Ishikawa (cell line): Measurements from ENCODE around the gene EMSY.

Experiments used
- CEBPB ChIP-seq: IDR thresholded peaks from 2 replicates; pipeline ENCODE4 v1.6.1; 2012
- CREB1 ChIP-seq: IDR thresholded peaks from 2 replicates; pipeline ENCODE4 v1.6.1; 2012; ENCODE audit warnings: low read depth
- EGR1 ChIP-seq: IDR thresholded peaks from 2 replicates; pipeline ENCODE4 v1.6.1; 2012
- EP300 ChIP-seq: IDR thresholded peaks from 2 replicates; pipeline ENCODE4 v1.6.1; 2012; ENCODE audit warnings: borderline replicate concordance
- FOXM1 ChIP-seq: IDR thresholded peaks from 2 replicates; pipeline ENCODE4 v1.6.1; 2012; ENCODE audit warnings: low read depth, borderline replicate concordance
- MAX ChIP-seq: IDR thresholded peaks from 2 replicates; pipeline ENCODE4 v1.6.1; 2012
- NFIC ChIP-seq: IDR thresholded peaks from 2 replicates; pipeline ENCODE4 v1.6.1; 2012
- RAD21 ChIP-seq: IDR thresholded peaks from 2 replicates; pipeline ENCODE4 v1.6.1; 2012; ENCODE audit warnings: low read depth
- TAF1 ChIP-seq: IDR thresholded peaks from 2 replicates; pipeline ENCODE4 v1.6.1; 2012; ENCODE audit warnings: low read depth, mild to moderate bottlenecking
- TCF12 ChIP-seq: IDR thresholded peaks from 2 replicates; pipeline ENCODE4 v1.6.1; 2012; ENCODE audit warnings: low read depth
- TEAD4 ChIP-seq: IDR thresholded peaks from 2 replicates; pipeline ENCODE4 v1.6.1; 2012
- YY1 ChIP-seq: IDR thresholded peaks from 2 replicates; pipeline ENCODE4 v1.6.1; 2012; ENCODE audit warnings: low read depth
- ZBTB7A ChIP-seq: IDR thresholded peaks from 2 replicates; pipeline ENCODE4 v1.6.1; 2012; ENCODE audit warnings: low read depth
- TF ChIP-seq, protein P1 (sequence below): IDR thresholded peaks from 2 replicates; pipeline ENCODE4 v1.6.1; 2012; ENCODE audit warnings: low read depth, mild to moderate bottlenecking
- TF ChIP-seq, protein P2 (sequence below): IDR thresholded peaks from 2 replicates; pipeline ENCODE4 v1.6.1; 2012

The EMSY gene

DNA sequence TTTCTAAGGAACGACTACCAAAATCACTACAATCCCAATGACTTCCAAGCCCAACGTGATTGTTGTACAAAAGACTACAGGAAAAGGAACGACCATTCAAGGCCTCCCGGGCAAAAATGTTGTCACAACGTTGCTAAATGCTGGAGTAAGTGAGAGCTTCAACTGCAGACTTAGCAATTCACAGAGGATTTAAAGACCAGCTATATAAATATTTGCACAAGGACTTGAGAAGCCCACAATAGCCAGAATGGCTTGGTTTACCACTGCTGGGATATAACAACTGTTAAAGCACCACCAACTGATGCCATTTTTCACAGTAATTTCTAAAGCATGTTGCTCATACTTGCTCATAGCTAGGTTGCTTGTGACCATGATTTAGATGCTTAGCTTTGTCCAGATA, 78.3 kb downstream of the EMSY start:
- TF ChIP-seq TCF12 (no peak), ZBTB7A (no peak), YY1 (no peak), RAD21 (no peak), NFIC (no peak), EGR1 (no peak), CEBPB (no peak), EP300 (no peak)
- TF ChIP-seq, protein P1, sequence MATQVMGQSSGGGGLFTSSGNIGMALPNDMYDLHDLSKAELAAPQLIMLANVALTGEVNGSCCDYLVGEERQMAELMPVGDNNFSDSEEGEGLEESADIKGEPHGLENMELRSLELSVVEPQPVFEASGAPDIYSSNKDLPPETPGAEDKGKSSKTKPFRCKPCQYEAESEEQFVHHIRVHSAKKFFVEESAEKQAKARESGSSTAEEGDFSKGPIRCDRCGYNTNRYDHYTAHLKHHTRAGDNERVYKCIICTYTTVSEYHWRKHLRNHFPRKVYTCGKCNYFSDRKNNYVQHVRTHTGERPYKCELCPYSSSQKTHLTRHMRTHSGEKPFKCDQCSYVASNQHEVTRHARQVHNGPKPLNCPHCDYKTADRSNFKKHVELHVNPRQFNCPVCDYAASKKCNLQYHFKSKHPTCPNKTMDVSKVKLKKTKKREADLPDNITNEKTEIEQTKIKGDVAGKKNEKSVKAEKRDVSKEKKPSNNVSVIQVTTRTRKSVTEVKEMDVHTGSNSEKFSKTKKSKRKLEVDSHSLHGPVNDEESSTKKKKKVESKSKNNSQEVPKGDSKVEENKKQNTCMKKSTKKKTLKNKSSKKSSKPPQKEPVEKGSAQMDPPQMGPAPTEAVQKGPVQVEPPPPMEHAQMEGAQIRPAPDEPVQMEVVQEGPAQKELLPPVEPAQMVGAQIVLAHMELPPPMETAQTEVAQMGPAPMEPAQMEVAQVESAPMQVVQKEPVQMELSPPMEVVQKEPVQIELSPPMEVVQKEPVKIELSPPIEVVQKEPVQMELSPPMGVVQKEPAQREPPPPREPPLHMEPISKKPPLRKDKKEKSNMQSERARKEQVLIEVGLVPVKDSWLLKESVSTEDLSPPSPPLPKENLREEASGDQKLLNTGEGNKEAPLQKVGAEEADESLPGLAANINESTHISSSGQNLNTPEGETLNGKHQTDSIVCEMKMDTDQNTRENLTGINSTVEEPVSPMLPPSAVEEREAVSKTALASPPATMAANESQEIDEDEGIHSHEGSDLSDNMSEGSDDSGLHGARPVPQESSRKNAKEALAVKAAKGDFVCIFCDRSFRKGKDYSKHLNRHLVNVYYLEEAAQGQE = no peak
- TF ChIP-seq, protein P2, sequence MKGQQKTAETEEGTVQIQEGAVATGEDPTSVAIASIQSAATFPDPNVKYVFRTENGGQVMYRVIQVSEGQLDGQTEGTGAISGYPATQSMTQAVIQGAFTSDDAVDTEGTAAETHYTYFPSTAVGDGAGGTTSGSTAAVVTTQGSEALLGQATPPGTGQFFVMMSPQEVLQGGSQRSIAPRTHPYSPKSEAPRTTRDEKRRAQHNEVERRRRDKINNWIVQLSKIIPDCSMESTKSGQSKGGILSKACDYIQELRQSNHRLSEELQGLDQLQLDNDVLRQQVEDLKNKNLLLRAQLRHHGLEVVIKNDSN = no peak

DNA sequence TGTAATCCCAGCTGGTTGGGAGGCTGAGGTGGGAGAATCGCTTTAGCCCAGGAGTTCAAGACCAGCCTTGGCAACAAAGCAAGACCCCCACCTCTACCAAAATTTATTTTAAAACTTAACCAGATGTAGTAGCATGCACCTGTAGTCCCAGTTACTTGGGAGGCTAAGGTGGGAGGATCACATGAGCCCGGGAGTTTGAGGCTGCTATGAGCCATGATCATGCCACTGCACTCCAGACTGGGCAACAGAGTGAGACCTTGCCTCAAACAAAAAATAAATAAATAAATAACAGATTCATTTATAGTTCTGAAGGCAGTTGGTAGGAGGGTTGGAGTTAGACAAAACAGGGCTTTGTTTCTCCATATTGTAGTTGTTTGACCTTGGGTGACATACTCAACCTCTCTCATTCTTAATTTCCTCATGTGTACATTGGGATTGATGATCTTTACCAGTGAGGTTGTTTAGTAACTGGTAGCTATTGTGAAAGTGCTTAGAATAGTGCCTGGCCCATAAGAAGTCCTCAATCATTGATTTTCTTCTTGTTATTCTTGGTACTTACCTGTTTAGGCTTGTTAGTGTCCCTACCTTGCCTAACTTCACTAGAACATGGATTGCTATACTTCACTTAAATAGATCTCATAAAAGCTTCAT, 79.1 kb downstream of the EMSY start:
- TF ChIP-seq ZBTB7A = no peak
- no peak for TF ChIP-seq TAF1
- TF ChIP-seq EP300 = no peak
- TF ChIP-seq FOXM1 = no peak
- TF ChIP-seq TEAD4 = no peak
- no peak for TF ChIP-seq NFIC
- TF ChIP-seq, protein P2 = no peak
- no peak for TF ChIP-seq EGR1
- no peak for TF ChIP-seq RAD21
- TF ChIP-seq, protein P1 = no peak
- no peak for TF ChIP-seq MAX
- TF ChIP-seq CEBPB = no peak
- TF ChIP-seq YY1 = no peak

- TF ChIP-seq TEAD4 (no peak), CREB1 (no peak), TCF12 (no peak), MAX (no peak), YY1 (no peak), TAF1 (no peak), RAD21 (no peak), EP300 (no peak), EGR1 (no peak), ZBTB7A (no peak), CEBPB (no peak), NFIC (no peak), FOXM1 (no peak)
- TF ChIP-seq, protein P1 = no peak
- TF ChIP-seq, protein P2 = no peak
Observed at GRCh38 chr11:76524461-76524860, 79.6 kb downstream of the EMSY start.

DNA sequence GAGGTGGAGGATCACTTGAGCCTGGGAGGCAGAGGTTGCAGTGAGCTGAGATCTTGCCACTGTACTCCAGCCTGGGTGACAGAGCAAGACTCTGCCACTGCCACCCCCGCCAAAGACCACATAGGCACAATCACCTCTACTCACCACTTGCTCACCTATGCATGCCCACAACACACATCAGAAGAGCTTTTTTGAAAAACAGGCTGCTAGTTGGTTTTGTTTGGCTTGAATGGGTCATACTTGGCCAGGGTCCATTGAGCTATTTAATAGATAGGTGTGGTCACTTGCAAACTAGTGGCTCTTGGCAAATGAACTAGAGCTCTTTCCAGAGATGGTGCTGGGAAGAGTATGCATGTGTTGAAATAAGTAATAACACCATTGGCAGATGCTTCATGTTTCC, 80.1 kb downstream of the EMSY start:
- TF ChIP-seq MAX = no peak
- TF ChIP-seq RAD21 = no peak
- TF ChIP-seq EP300 = no peak
- peak; percentile 58; the same call in 1 of the 2 replicates for TF ChIP-seq NFIC
- TF ChIP-seq EGR1 = no peak
